ENCODE data around the gene COMMD1.

DNA sequence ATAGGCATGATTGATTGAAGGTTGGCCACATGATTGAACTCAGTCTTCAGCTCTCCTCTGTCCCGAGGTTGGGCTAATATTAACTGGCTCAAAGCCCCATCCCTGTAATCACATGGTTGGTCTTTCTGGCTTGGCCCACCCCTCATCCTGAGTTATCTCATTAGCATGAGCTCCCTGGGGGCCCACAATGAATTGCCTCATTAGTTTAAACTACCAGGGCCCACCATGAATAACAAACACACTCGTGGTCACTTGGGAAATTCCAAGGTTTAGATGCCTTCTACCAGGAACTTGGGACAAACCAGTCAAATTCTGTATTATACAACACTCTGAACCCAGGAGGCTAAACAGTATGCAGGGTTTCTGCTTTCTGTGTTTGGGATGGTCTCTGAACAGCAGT, 168.8 kb downstream of the COMMD1 start:
- TF ChIP-seq, protein P1, sequence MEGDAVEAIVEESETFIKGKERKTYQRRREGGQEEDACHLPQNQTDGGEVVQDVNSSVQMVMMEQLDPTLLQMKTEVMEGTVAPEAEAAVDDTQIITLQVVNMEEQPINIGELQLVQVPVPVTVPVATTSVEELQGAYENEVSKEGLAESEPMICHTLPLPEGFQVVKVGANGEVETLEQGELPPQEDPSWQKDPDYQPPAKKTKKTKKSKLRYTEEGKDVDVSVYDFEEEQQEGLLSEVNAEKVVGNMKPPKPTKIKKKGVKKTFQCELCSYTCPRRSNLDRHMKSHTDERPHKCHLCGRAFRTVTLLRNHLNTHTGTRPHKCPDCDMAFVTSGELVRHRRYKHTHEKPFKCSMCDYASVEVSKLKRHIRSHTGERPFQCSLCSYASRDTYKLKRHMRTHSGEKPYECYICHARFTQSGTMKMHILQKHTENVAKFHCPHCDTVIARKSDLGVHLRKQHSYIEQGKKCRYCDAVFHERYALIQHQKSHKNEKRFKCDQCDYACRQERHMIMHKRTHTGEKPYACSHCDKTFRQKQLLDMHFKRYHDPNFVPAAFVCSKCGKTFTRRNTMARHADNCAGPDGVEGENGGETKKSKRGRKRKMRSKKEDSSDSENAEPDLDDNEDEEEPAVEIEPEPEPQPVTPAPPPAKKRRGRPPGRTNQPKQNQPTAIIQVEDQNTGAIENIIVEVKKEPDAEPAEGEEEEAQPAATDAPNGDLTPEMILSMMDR (IDR thresholded peaks at IDR 0.05) = no peak
- TF ChIP-seq FOXJ3 (CRISPR knock-in tag; IDR thresholded peaks at IDR 0.05; ENCODE audit: borderline replicate concordance) = no peak
- TF ChIP-seq ZBTB43 (CRISPR knock-in tag; IDR thresholded peaks at IDR 0.05) = no peak
- no peak for TF ChIP-seq ATF2 (CRISPR knock-in tag; IDR thresholded peaks at IDR 0.05; ENCODE audit: borderline replicate concordance, low read depth)
- no peak for TF ChIP-seq ATF3 (CRISPR knock-in tag; conservative IDR thresholded peaks at IDR 0.05)
- TF ChIP-seq, protein P2, sequence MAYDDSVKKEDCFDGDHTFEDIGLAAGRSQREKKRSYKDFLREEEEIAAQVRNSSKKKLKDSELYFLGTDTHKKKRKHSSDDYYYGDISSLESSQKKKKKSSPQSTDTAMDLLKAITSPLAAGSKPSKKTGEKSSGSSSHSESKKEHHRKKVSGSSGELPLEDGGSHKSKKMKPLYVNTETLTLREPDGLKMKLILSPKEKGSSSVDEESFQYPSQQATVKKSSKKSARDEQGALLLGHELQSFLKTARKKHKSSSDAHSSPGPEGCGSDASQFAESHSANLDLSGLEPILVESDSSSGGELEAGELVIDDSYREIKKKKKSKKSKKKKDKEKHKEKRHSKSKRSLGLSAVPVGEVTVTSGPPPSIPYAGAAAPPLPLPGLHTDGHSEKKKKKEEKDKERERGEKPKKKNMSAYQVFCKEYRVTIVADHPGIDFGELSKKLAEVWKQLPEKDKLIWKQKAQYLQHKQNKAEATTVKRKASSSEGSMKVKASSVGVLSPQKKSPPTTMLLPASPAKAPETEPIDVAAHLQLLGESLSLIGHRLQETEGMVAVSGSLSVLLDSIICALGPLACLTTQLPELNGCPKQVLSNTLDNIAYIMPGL (CRISPR knock-in tag; IDR thresholded peaks at IDR 0.05) = no peak
- TF ChIP-seq ELF4 (CRISPR knock-in tag; IDR thresholded peaks at IDR 0.05; ENCODE audit: low read depth) = no peak
- TF ChIP-seq, protein P3, sequence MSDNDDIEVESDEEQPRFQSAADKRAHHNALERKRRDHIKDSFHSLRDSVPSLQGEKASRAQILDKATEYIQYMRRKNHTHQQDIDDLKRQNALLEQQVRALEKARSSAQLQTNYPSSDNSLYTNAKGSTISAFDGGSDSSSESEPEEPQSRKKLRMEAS (CRISPR knock-in tag; IDR thresholded peaks at IDR 0.05) = no peak
- no peak for TF ChIP-seq NFYB (CRISPR knock-in tag; conservative IDR thresholded peaks at IDR 0.05; ENCODE audit: low read depth)

Data from WTC11 (cell line).